ENCODE data around the gene MICOS13.

Gene MICOS13

DNA sequence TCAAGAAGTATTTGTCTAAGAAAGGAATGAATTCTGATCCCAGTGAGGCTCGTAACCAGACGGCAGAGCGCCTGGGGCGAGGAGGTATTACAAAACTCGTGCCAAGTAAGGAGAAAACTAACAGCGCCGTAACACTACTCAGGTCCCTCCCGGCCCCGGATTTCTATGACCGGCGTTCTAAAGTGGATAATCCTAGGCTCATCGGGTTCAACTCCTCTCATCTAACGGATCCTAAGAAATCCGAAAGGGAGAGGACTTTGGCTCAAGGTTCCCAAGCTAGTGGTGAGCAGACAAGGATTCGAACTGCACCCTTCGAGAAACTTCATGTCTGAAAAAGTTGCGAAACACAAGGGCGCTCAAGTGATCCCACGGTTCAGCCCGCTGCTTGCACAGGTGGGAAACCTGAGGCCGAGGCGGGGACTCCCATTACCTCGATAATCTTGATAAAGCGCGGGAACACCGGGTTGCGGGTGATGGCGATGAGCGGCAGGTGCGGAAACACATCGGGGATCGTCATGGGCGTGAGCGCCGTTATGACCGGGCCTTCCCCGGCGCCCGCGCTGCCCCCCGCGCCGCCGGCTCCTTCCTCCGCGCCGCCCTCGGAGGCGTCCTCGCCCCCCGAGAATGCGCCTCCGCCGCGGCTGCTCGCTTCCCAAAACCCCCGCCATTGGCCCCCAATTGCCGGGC is 39.1 kb upstream of the MICOS13 start:
- Histone ChIP-seq H3K27ac (peak overlapping the region; percentile 90), H3K27me3 (ENCODE audit: insufficient read depth, low read depth) (no peaks in the 10 kb centered on the region), H2AFZ (ENCODE audit: low read depth) (peak overlapping the region; percentile 52; the same call in 1 of the 2 replicates), H3K4me1 (ENCODE audit: low read depth, poor library complexity, severe bottlenecking) (peaks cover 20% of the 10 kb centered on the region), H3K4me3 (IDR thresholded peaks at IDR 0.05; ENCODE audit: insufficient read depth, low read depth, low read length) (no peak overlapping the region), H3K79me2 (ENCODE audit: insufficient read depth, low read depth) (peaks cover 52% of the 10 kb centered on the region), H3K9ac (peak overlapping the region; percentile 96), H3K36me3 (ENCODE audit: insufficient read depth) (no peaks in the 10 kb centered on the region), H4K20me1 (ENCODE audit: insufficient read depth) (0 out of 2 replicates have a peak, but pooled peaks cover 5% of the 10 kb centered on the region), H3K4me2 (peak overlapping the region; percentile 91)
- TF ChIP-seq, protein P1, sequence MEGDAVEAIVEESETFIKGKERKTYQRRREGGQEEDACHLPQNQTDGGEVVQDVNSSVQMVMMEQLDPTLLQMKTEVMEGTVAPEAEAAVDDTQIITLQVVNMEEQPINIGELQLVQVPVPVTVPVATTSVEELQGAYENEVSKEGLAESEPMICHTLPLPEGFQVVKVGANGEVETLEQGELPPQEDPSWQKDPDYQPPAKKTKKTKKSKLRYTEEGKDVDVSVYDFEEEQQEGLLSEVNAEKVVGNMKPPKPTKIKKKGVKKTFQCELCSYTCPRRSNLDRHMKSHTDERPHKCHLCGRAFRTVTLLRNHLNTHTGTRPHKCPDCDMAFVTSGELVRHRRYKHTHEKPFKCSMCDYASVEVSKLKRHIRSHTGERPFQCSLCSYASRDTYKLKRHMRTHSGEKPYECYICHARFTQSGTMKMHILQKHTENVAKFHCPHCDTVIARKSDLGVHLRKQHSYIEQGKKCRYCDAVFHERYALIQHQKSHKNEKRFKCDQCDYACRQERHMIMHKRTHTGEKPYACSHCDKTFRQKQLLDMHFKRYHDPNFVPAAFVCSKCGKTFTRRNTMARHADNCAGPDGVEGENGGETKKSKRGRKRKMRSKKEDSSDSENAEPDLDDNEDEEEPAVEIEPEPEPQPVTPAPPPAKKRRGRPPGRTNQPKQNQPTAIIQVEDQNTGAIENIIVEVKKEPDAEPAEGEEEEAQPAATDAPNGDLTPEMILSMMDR (conservative IDR thresholded peaks at IDR 0.05; ENCODE audit: low read depth, low read length) = no peak

DNA sequence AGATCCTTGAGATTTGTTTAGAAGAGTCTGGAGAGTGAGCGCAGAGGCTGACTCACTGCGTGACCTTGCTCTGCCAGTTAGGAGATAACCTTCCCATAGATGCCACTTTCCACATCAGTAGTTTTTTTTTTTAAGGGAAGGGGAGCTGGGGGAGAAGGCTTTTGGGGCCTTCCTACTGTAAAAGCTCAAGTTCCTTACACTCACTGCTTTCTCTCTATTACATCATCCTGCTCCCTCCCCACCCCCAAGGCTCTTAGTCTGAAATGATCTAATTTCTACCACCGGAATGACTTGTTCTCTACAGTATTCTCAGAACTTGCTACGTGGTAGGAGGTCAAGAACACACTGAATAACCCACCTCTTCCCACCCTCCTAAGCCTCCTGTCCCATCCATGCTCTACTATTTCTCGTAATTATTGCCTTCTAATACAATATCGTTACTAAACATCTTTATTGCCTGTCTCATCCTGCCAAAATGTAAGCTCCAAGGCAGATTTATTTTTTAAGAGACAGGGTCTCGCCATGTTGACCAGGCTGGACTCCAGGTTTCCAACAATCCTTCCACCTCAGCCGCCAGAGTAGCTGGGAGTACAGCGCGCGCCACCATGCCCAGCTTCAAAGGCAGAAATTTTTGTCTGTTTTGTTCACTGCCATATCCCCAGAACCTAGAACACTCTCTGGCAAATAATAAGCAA is 38.4 kb upstream of the MICOS13 start:
- TF ChIP-seq, protein P1 (conservative IDR thresholded peaks at IDR 0.05; ENCODE audit: low read depth, low read length) = no peak
- Histone ChIP-seq H3K27ac (peak overlapping the region; percentile 90), H3K27me3 (ENCODE audit: insufficient read depth, low read depth) (no peaks in the 10 kb centered on the region), H3K36me3 (ENCODE audit: insufficient read depth) (no peaks in the 10 kb centered on the region), H3K9ac (peak overlapping the region; percentile 96), H3K4me2 (peak overlapping the region; percentile 91), H4K20me1 (ENCODE audit: insufficient read depth) (0 out of 2 replicates have a peak, but pooled peaks cover 5% of the 10 kb centered on the region), H3K79me2 (ENCODE audit: insufficient read depth, low read depth) (peaks cover 59% of the 10 kb centered on the region), H3K4me3 (IDR thresholded peaks at IDR 0.05; ENCODE audit: insufficient read depth, low read depth, low read length) (no peak overlapping the region), H3K4me1 (ENCODE audit: low read depth, poor library complexity, severe bottlenecking) (peaks cover 20% of the 10 kb centered on the region), H2AFZ (ENCODE audit: low read depth) (no peak overlapping the region)

DNA sequence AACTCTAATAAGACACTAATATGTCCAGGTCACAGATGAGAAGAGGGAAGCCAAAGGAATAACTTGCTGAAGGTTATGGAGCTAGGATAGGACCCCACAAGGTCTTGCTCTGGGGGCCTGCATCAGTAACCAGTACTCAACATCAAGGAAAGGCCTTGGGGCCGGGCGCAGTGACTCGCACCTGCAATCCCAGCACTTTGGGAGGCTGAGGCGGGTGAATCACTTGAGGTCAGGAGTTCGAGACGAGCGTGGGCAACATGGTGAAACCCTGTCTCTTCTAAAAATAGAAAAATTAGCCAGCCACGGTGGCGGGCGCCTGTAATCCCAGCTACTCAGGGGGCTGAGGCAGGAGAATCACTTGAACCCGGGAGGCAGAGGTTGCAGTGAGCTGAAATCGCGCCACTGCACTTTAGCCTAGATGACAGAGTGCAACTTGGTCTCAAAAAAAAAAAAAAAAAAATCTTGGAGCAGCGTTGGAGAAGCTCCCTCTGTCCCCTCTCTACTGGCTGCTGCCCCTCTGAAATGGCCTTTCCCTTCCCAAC is 37.8 kb upstream of the MICOS13 start:
- Histone ChIP-seq H3K4me3 (IDR thresholded peaks at IDR 0.05; ENCODE audit: insufficient read depth, low read depth, low read length) (no peak overlapping the region), H3K36me3 (ENCODE audit: insufficient read depth) (no peaks in the 10 kb centered on the region), H3K27ac (peak overlapping the region; percentile 90), H2AFZ (ENCODE audit: low read depth) (no peak overlapping the region), H3K79me2 (ENCODE audit: insufficient read depth, low read depth) (peaks cover 65% of the 10 kb centered on the region), H3K4me2 (peak overlapping the region; percentile 91), H3K4me1 (ENCODE audit: low read depth, poor library complexity, severe bottlenecking) (peaks cover 20% of the 10 kb centered on the region), H3K27me3 (ENCODE audit: insufficient read depth, low read depth) (no peaks in the 10 kb centered on the region), H4K20me1 (ENCODE audit: insufficient read depth) (0 out of 2 replicates have a peak, but pooled peaks cover 5% of the 10 kb centered on the region), H3K9ac (peak overlapping the region; percentile 96; the same call in 1 of the 2 replicates)
- TF ChIP-seq, protein P1 (conservative IDR thresholded peaks at IDR 0.05; ENCODE audit: low read depth, low read length) = no peak

DNA sequence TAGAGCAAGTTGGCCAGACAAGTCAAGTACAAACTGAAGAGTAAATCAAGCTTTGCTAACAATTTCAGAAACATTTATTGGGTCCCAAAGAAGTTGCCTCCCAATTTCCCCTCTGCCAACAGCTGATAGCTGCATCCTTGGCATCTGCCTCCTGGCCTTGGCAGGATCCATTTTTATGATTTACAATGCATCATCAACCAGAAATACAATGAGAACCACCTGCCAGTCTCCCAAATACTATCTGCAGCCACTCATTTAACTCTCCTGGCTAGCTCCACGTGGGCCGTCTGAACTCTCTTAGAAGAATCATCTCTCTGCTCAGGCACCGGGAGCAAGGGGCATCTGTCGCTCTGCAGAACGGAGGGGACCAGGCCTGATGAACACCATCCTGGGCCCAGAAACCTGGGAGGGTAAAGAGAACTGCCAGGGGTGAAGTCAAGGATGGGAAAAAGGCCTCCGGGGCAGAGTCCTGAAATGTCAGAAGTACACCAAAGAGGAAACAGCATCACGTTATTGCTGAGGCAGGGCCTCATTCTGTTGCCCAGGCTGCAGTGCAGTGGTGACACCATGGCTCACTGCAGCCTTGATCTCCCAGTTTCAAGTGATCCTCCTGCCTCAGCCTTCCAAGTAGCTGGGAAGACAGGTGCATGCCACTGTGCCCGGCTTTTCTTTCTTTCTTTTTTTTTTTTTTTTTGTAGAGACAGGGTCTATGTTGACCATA is 37.1 kb upstream of the MICOS13 start:
- TF ChIP-seq, protein P1 (conservative IDR thresholded peaks at IDR 0.05; ENCODE audit: low read depth, low read length) = no peak

More for the DNA sequence above, 37.1 kb upstream of the MICOS13 start:
- no peak overlapping the region for H2AFZ ChIP-seq (ENCODE audit: low read depth)
- H3K27ac ChIP-seq = peak overlapping the region; percentile 90
- H3K4me3 ChIP-seq (IDR thresholded peaks at IDR 0.05; ENCODE audit: insufficient read depth, low read depth, low read length) = no peak overlapping the region
- peaks cover 4% of the 10 kb centered on the region; the same call in 1 of the 2 replicates for H3K36me3 ChIP-seq (ENCODE audit: insufficient read depth)
- peaks cover 20% of the 10 kb centered on the region for H3K4me1 ChIP-seq (ENCODE audit: low read depth, poor library complexity, severe bottlenecking)
- H3K9ac ChIP-seq = no peak overlapping the region; the same call in 1 of the 2 replicates
- peak overlapping the region; percentile 91 for H3K4me2 ChIP-seq
- 0 out of 2 replicates have a peak, but pooled peaks cover 5% of the 10 kb centered on the region for H4K20me1 ChIP-seq (ENCODE audit: insufficient read depth)
- H3K27me3 ChIP-seq (ENCODE audit: insufficient read depth, low read depth) = no peaks in the 10 kb centered on the region
- H3K79me2 ChIP-seq (ENCODE audit: insufficient read depth, low read depth) = peaks cover 66% of the 10 kb centered on the region

All from KMS-11 (cell line).